ENCODE data around the gene SENP7.

- TF ChIP-seq EZH2phosphoT487 (IDR thresholded peaks at IDR 0.05; ENCODE audit: unreplicated experiment) (no peak), CTCF (conservative IDR thresholded peaks at IDR 0.05; ENCODE audit: low read depth in 2 of 2) (no peak), EZH2 (IDR thresholded peaks at IDR 0.05; ENCODE audit: low read depth, unreplicated experiment) (no peak), POLR2AphosphoS5 (IDR thresholded peaks at IDR 0.05; ENCODE audit: low read depth) (no peak), REST (IDR thresholded peaks at IDR 0.05; ENCODE audit: unreplicated experiment) (no peak), ZNF114 (CRISPR knock-in tag; IDR thresholded peaks at IDR 0.05) (no peak), JUNB (IDR thresholded peaks at IDR 0.05; ENCODE audit: unreplicated experiment) (no peak), CREB1 (CRISPR knock-in tag; IDR thresholded peaks at IDR 0.05; ENCODE audit: low read depth) (no peak)
Measured at GRCh38 chr3:101549473-101549872, 36.5 kb upstream of the SENP7 start.
